A549 (cell line): Measurements from ENCODE around the gene KCNC2. TPM values are rescaled to one million over a fixed set of nuclear protein-coding genes. Genes with fewer than 3 reads are reported as not detected.

Experiments
- ATAC-seq, 2 experiments: fragments of 200-7000 bp in 1 of 2; fragments of >200 bp in 1 of 2; cut with Nextera tagmentation in 1 of 2; cut with Tn5 transposase in 1 of 2; 3 replicates each; pipeline versions ENCODE4 v1.8.0 to v1.9.1; 2018 to 2020; ENCODE audit warnings: mild to moderate bottlenecking in 1 of 2, moderate library complexity in 1 of 2
- CTCF ChIA-PET: fragments of 300-600 bp; sonication (Branson Sonifier 250); formaldehyde crosslinking; extraction: SDS; loops from one replicate; lab custom pipeline; 2021; ENCODE audit warnings: antibody characterized with exemption, inconsistent platforms; lab: Yijun Ruan, JAX
- POLR2A ChIA-PET: fragments of 350-600 bp; formaldehyde crosslinking; extraction: SDS; loops from one replicate; lab custom pipeline; 2021; ENCODE audit warnings: antibody characterized with exemption, inconsistent platforms; lab: Yijun Ruan, JAX
- DNase-seq, 2 experiments: peaks; one replicate each; pipeline versions ENCODE4 v3.0.0 to v3.0.0-alpha.2; 2011 to 2016; ENCODE audit warnings: low read depth in 1 of 2, low spot score in 1 of 2
- FAIRE-seq: peaks from 2 replicates; lab custom pipeline; 2011; peaks lifted over from hg19 to GRCh38; lab: Jason Lieb, UNC
- H3K27ac ChIP-seq, 2 experiments: fragments of >200 bp; sonication (Bioruptor Twin); formaldehyde crosslinking; 3 replicates each; pipeline ENCODE4 v1.5.1; 2016 to 2017
- H3K4me1 ChIP-seq: fragments of >200 bp; sonication (Bioruptor Twin); formaldehyde crosslinking; 3 replicates; pipeline ENCODE4 v1.6.1; 2016
- H3K4me2 ChIP-seq: fragments of >200 bp; sonication (Bioruptor Twin); formaldehyde crosslinking; 3 replicates; pipeline ENCODE4 v1.6.1; 2016
- H3K4me3 ChIP-seq: fragments of >200 bp; sonication (Bioruptor Twin); formaldehyde crosslinking; 3 replicates; pipeline ENCODE4 v1.5.1; 2016
- H3K9me3 ChIP-seq: fragments of >200 bp; sonication (Bioruptor Twin); formaldehyde crosslinking; 3 replicates; pipeline ENCODE4 v1.6.1; 2016
- CHD2 ChIP-seq: fragments of 150-350 bp; IDR thresholded peaks from 2 replicates; pipeline ENCODE4 v1.6.1; 2014; ENCODE audit warnings: low read length; ENCODE audit not compliant: partially characterized antibody
- CHD4 ChIP-seq: fragments of 200-600 bp; sonication (generic); IDR thresholded peaks from 2 replicates; pipeline ENCODE4 v1.6.1; 2016; ENCODE audit warnings: antibody characterized with exemption, mild to moderate bottlenecking, borderline replicate concordance
- EHF ChIP-seq: fragments of 250-450 bp; sonication (Bioruptor Pico); IDR thresholded peaks from 2 replicates; pipeline ENCODE4 v1.5.0; 2020; ENCODE audit warnings: mild to moderate bottlenecking
- EHMT2 ChIP-seq: fragments of 200-600 bp; sonication (generic); IDR thresholded peaks from 2 replicates; pipeline ENCODE4 v1.6.1; 2016; ENCODE audit warnings: antibody characterized with exemption, low read depth, mild to moderate bottlenecking, moderate library complexity
- EP300 ChIP-seq, 2 experiments: fragments of >200 bp; sonication (Bioruptor Twin); formaldehyde crosslinking; IDR thresholded peaks; 2 replicates in 1 of 2; 3 replicates in 1 of 2; pipeline ENCODE4 v1.6.1; 2016 to 2017
- ESRRA ChIP-seq: fragments of 150-350 bp; IDR thresholded peaks from 2 replicates; pipeline ENCODE4 v1.6.1; 2014; ENCODE audit warnings: mild to moderate bottlenecking, low read length, borderline replicate concordance
- FOXS1 ChIP-seq: fragments of 250-450 bp; sonication (Bioruptor Pico); IDR thresholded peaks from 2 replicates; pipeline ENCODE4 v1.5.0; 2020; ENCODE audit warnings: mild to moderate bottlenecking, moderate library complexity
- HEYL ChIP-seq: fragments of 250-450 bp; sonication (Bioruptor Pico); IDR thresholded peaks from 2 replicates; pipeline ENCODE4 v1.8.0; 2021; ENCODE audit warnings: mild to moderate bottlenecking, moderate library complexity
- HOXB13 ChIP-seq: fragments of 250-450 bp; sonication (Bioruptor Pico); IDR thresholded peaks from 2 replicates; pipeline ENCODE4 v1.5.0; 2020; ENCODE audit warnings: low read depth, mild to moderate bottlenecking, moderate library complexity
- HOXB5 ChIP-seq: fragments of 250-450 bp; sonication (Bioruptor Pico); IDR thresholded peaks from 2 replicates; pipeline ENCODE4 v1.5.0; 2020; ENCODE audit warnings: mild to moderate bottlenecking, moderate library complexity
- JUN ChIP-seq, 2 experiments: fragments of >200 bp; sonication (Bioruptor Twin); formaldehyde crosslinking; IDR thresholded peaks; 2 replicates in 1 of 2; 3 replicates in 1 of 2; pipeline ENCODE4 v1.6.1; 2016 to 2017
- MAZ ChIP-seq: fragments of 150-350 bp; IDR thresholded peaks from 2 replicates; pipeline ENCODE4 v1.6.1; 2014; ENCODE audit warnings: antibody characterized with exemption, low read depth, low read length, borderline replicate concordance
- NFE2L2 ChIP-seq: fragments of 150-350 bp; conservative IDR thresholded peaks from 2 replicates; pipeline ENCODE4 v1.6.1; 2014; ENCODE audit warnings: low read length
- REST ChIP-seq: fragments of 200-600 bp; sonication (generic); IDR thresholded peaks from 2 replicates; pipeline ENCODE4 v1.6.1; 2016; ENCODE audit warnings: antibody characterized with exemption, mild to moderate bottlenecking, moderate library complexity
- RFX5 ChIP-seq: fragments of 450-650 bp; IDR thresholded peaks from 2 replicates; pipeline ENCODE4 v1.7.1; 2014; ENCODE audit warnings: antibody characterized with exemption, mild to moderate bottlenecking, moderate library complexity
- RNF2 ChIP-seq: fragments of 200-600 bp; sonication (generic); IDR thresholded peaks from 2 replicates; pipeline ENCODE4 v1.6.1; 2016; ENCODE audit warnings: low read depth, mild to moderate bottlenecking, antibody characterized with exemption, moderate library complexity, borderline replicate concordance
- SREBF2 ChIP-seq: fragments of 450-650 bp; IDR thresholded peaks from 2 replicates; pipeline ENCODE4 v1.6.1; 2014; ENCODE audit warnings: mild to moderate bottlenecking, moderate library complexity
- ZFP36 ChIP-seq: fragments of 450-650 bp; IDR thresholded peaks from 2 replicates; pipeline ENCODE4 v1.6.1; 2014; ENCODE audit warnings: borderline replicate concordance; ENCODE audit not compliant: partially characterized antibody
- ZSCAN20 ChIP-seq: fragments of 250-450 bp; sonication (Bioruptor Pico); IDR thresholded peaks from 2 replicates; pipeline ENCODE4 v1.8.0; 2022; ENCODE audit warnings: mild to moderate bottlenecking, moderate library complexity
- WGBS: methylation state at CpG from one replicate; pipeline ENCODE4 v1.1.6; 2017; ENCODE audit errors: missing lambda C conversion rate; 5-methylcytosine and 5-hydroxymethylcytosine counted together
- polyA plus RNA-seq, 4 experiments: library from polyadenylated mRNA; depleted of rRNA in 3 of 4; stranded (reverse); fragments of >200 nt; fragmentation: RNase III in 1 of 4; extraction: RNeasy Plus Mini Kit Qiagen cat#74134 plus additional on column Dnase treatment in 1 of 4; gene quantifications; 2 replicates in 3 of 4; 3 replicates in 1 of 4; pipeline ENCODE4 v1.2.3, GENCODE V29; 2011 to 2017

The KCNC2 gene
- polyA plus RNA-seq, 2 of the 4 experiments (the other 2 are of a cell fraction) = not detected

DNA sequence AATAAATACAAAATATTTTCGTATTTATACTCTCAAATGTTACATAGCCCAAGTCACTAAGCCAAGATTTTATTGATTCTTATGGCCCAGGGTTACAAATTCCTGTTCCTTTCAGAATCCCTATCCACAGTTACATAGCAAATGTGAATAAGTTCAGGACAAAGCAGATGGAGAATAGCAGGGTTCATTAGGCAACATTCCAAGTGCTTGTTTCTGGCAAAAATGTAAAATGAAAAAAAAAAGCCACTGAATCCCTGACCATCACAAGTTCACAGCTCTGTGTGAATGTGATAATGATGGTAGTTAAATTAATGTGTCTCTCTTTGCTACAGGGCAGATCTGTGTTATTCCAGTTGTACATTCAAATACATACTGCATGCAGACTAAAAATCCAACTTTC lies 74.6 kb downstream of the KCNC2 start:
- TF ChIP-seq ZSCAN20 (CRISPR knock-in tag) (no peak), MAZ (no peak), CHD2 (no peak)
- 5% methylated on average over 1 of the region's 1 CpG for WGBS
- no peaks in the 10 kb centered on the region for H3K4me1 ChIP-seq

GRCh38 chr12:75130811-75131210 lies 78.8 kb downstream of the KCNC2 start:
- H3K4me1 ChIP-seq = no peaks in the 10 kb centered on the region
- peak; percentile 43 for FAIRE-seq
- 64% methylated on average over 3 of the region's 3 CpGs for WGBS
- no peak overlapping the region for H3K4me2 ChIP-seq
- TF ChIP-seq FOXS1 (CRISPR knock-in tag) = no peak
- no peak for TF ChIP-seq JUN (IDR thresholded peaks at IDR 0.05)
- TF ChIP-seq HOXB5 (CRISPR knock-in tag) = no peak
- TF ChIP-seq EP300 (IDR thresholded peaks at IDR 0.05) = no peak
- TF ChIP-seq REST = no peak
- TF ChIP-seq ZFP36 = no peak
- TF ChIP-seq MAZ = no peak
- TF ChIP-seq EHMT2 = no peak
- no peak for TF ChIP-seq ZSCAN20 (CRISPR knock-in tag)
- TF ChIP-seq HOXB13 (CRISPR knock-in tag) = no peak
- TF ChIP-seq HEYL (CRISPR knock-in tag) = no peak
- no peak for TF ChIP-seq NFE2L2
- ATAC-seq = no peak
- no peak for DNase-seq
- CTCF ChIA-PET = no interaction called here
- H3K9me3 ChIP-seq = no peaks in the 10 kb centered on the region
- POLR2A ChIA-PET = no interaction called here
- H3K27ac ChIP-seq = no peak overlapping the region
- H3K4me3 ChIP-seq = no peak overlapping the region

More for the DNA sequence above, 74.6 kb downstream of the KCNC2 start:
- CTCF ChIA-PET = interaction anchor here (0.6 kb wide), 1 partner anchor 307 kb away, joined by 3 read pairs; no protein-coding TSS in a partner anchor
- H3K9me3 ChIP-seq = no peaks in the 10 kb centered on the region
- no peak overlapping the region for H3K4me3 ChIP-seq
- H3K27ac ChIP-seq = no peak overlapping the region
- POLR2A ChIA-PET = no interaction called here
- ATAC-seq (no peak), FAIRE-seq (no peak), DNase-seq (no peak)
- H3K4me2 ChIP-seq = no peak overlapping the region

DNA sequence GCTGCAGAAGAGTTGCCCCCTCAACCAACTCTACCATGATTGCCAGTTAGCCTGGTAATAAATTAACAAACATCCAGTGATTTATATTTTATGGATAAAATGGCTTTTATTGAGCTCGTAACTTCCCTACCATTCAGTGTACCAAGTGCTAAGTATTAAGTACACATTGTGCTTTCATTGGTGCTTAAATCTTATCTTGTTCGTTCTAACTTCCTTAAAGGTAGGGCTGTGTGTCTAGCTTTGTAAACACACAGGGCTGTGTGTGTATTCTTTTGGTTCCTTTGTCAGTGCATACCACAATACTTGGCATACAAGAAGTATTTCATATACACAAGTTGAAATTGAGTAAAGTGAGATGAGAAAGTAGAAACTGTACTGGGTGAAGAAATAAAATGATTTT lies 80.4 kb downstream of the KCNC2 start:
- ChIA-PET POLR2A (no interaction called here), CTCF (no interaction called here)
- Histone ChIP-seq H3K4me1 (no peaks in the 10 kb centered on the region), H3K4me2 (no peak overlapping the region), H3K4me3 (no peak overlapping the region), H3K9me3 (no peaks in the 10 kb centered on the region), H3K27ac (no peak overlapping the region)
- ATAC-seq (no peak), FAIRE-seq (no peak), DNase-seq (no peak)
- 36% methylated on average over 2 of the region's 2 CpGs for WGBS
- TF ChIP-seq HOXB5 (CRISPR knock-in tag) (no peak), ESRRA (no peak), RNF2 (no peak), EHF (CRISPR knock-in tag) (no peak), RFX5 (no peak), CHD4 (no peak), SREBF2 (no peak)
